Measurements from ENCODE around the gene COL5A2. TPM values are rescaled to one million over a fixed set of nuclear protein-coding genes. Genes with fewer than 3 reads are reported as not detected.

Gene COL5A2
- total and polyA plus RNA-seq, 9 of the 15 experiments (the other 6 are each of a cell fraction or from before 2014, with no cell fraction given): 0.01 to 0.54 (median 0.19) TPM

- intact Hi-C loops (cut with micrococcal nuclease) (no loop called here), in situ Hi-C loops (cut with MboI) (no loop called here)
- no TSS peak for BruUV-seq (replicated peaks)
- Histone ChIP-seq H3K4me3 (no peak overlapping the region), H3K9me3 (replicated peaks; ENCODE audit: control insufficient read depth, insufficient read depth, low read depth, low read length) (no peaks in the 10 kb centered on the region), H2AFZ (ENCODE audit: low read depth, low read length) (no peak overlapping the region), H3K4me1 (replicated peaks in 1 of 2; ENCODE audit: control insufficient read depth in 2 of 2, insufficient read depth in 2 of 2, low read length in 2 of 2) (no peaks in the 10 kb centered on the region), H4K20me1 (replicated peaks; ENCODE audit: control insufficient read depth, insufficient read depth, low read length) (no peaks in the 10 kb centered on the region), H3K36me3 (ENCODE audit: control insufficient read depth, insufficient read depth, low read length) (no peaks in the 10 kb centered on the region), H3K79me2 (ENCODE audit: control insufficient read depth, insufficient read depth, low read length) (no peaks in the 10 kb centered on the region), H3K27me3 (ENCODE audit: control insufficient read depth in 2 of 2, insufficient read depth in 2 of 2, low read length in 2 of 2) (no peaks in the 10 kb centered on the region), H3K27ac (ENCODE audit: extremely low read depth, low read depth, low read length) (no peak overlapping the region), H3K4me2 (ENCODE audit: insufficient read depth, low read length) (no peak overlapping the region), H3K9me1 (ENCODE audit: control insufficient read depth, insufficient read depth, low read length) (no peaks in the 10 kb centered on the region), H3K9ac (ENCODE audit: insufficient read depth in 1 of 2, low read depth in 2 of 2, low read length in 2 of 2) (no peak overlapping the region)
- ATAC-seq (no peak), FAIRE-seq (no peak), DNase-seq (ENCODE audit: extremely low read depth in 1 of 4, low spot score in 3 of 4) (no peak)
- ChIA-PET POLR2A (no interaction called here), CTCF (ENCODE audit: low intra/inter-chr PET ratio) (no interaction called here)
- no peak for TF ChIP-seq KDM5B (IDR thresholded peaks at IDR 0.05; ENCODE audit: insufficient replicate concordance, low read depth, low read length)
- no peak for TF ChIP-seq C11orf30 (IDR thresholded peaks at IDR 0.05; ENCODE audit: low read depth)
- no peak for TF ChIP-seq MAFG (tag; conservative IDR thresholded peaks at IDR 0.05)
- TF ChIP-seq NFATC3 (IDR thresholded peaks at IDR 0.05): no peak
- no peak for TF ChIP-seq MCM2 (IDR thresholded peaks at IDR 0.05; ENCODE audit: low read depth)
- no peak for TF ChIP-seq PCBP2 (IDR thresholded peaks at IDR 0.05; ENCODE audit: low read depth, low read length, poor library complexity, severe bottlenecking)
- no peak for TF ChIP-seq STAT6 (CRISPR knock-in tag; IDR thresholded peaks at IDR 0.05)
- no peak for TF ChIP-seq GABPA (tag; conservative IDR thresholded peaks at IDR 0.05; ENCODE audit: low read depth)
- no peak for TF ChIP-seq ZBTB2 (IDR thresholded peaks at IDR 0.05)
Observed at GRCh38 chr2:189157456-189157855, 22.1 kb downstream of the COL5A2 start.
